Loucy (cell line): Measurements from ENCODE around the gene GRAMD4.

Experiments
- H2AFZ ChIP-seq: fragments of 200-600 bp; sonication (generic); 2 replicates; pipeline ENCODE4 v1.6.0; 2016; ENCODE audit warnings: antibody characterized with exemption, mild to moderate bottlenecking, low read length, moderate library complexity
- H3F3A ChIP-seq: fragments of 200-600 bp; 2 replicates; pipeline ENCODE4 v1.6.0; 2016; ENCODE audit warnings: antibody characterized with exemption, low read depth, mild to moderate bottlenecking
- H3K27me3 ChIP-seq: fragments of 200-600 bp; sonication (generic); 2 replicates; pipeline ENCODE4 v1.6.1; 2014; ENCODE audit warnings: low read length, mild to moderate bottlenecking; ENCODE audit not compliant: insufficient read depth, poor library complexity, severe bottlenecking
- H3K36me3 ChIP-seq: fragments of 200-600 bp; sonication (generic); 2 replicates; pipeline ENCODE4 v1.6.1; 2016; ENCODE audit warnings: low read length; ENCODE audit not compliant: insufficient read depth
- H3K4me1 ChIP-seq: fragments of 200-600 bp; sonication (generic); 2 replicates; pipeline ENCODE4 v1.5.1; 2014; ENCODE audit warnings: low read length, mild to moderate bottlenecking; ENCODE audit not compliant: insufficient read depth, poor library complexity, severe bottlenecking
- H3K4me2 ChIP-seq: fragments of 200-600 bp; sonication (generic); 2 replicates; pipeline ENCODE4 v1.6.0; 2014; ENCODE audit warnings: antibody characterized with exemption, low read length, low read depth, mild to moderate bottlenecking; ENCODE audit not compliant: poor library complexity, severe bottlenecking
- H3K4me3 ChIP-seq: fragments of 200-600 bp; sonication (generic); 2 replicates; pipeline ENCODE4 v1.5.1; 2014; ENCODE audit warnings: low read length, mild to moderate bottlenecking, mixed read lengths; ENCODE audit not compliant: poor library complexity, severe bottlenecking
- H3K79me2 ChIP-seq: fragments of 200-600 bp; sonication (generic); 2 replicates; pipeline ENCODE4 v1.6.1; 2014; ENCODE audit warnings: low read length; ENCODE audit not compliant: insufficient read depth
- H3K9ac ChIP-seq: fragments of 200-600 bp; sonication (generic); 2 replicates; pipeline ENCODE4 v1.6.0; 2014; ENCODE audit warnings: mild to moderate bottlenecking, low read depth, low read length, moderate library complexity; ENCODE audit not compliant: poor library complexity, severe bottlenecking
- H3K9me2 ChIP-seq: fragments of 200-600 bp; sonication (generic); replicated peaks from 2 replicates; pipeline ENCODE4 v1.6.1; 2016; ENCODE audit warnings: low read depth, low read length, mixed read lengths
- H3K9me3 ChIP-seq: fragments of 200-600 bp; sonication (generic); 2 replicates; pipeline ENCODE4 v1.6.1; 2014; ENCODE audit warnings: mild to moderate bottlenecking, antibody characterized with exemption, low read length, low read depth; ENCODE audit not compliant: insufficient read depth
- H4K20me1 ChIP-seq: fragments of 200-600 bp; sonication (generic); 2 replicates; pipeline ENCODE4 v1.6.0; 2014; ENCODE audit warnings: antibody characterized with exemption, low read length, mild to moderate bottlenecking; ENCODE audit not compliant: insufficient read depth, poor library complexity, severe bottlenecking
- CTCF ChIP-seq: fragments of 200-600 bp; sonication (generic); conservative IDR thresholded peaks from 2 replicates; pipeline ENCODE4 v1.5.1; 2014; ENCODE audit warnings: mild to moderate bottlenecking, antibody characterized with exemption, low read length
- EZH2phosphoT487 ChIP-seq: fragments of 200-600 bp; IDR thresholded peaks from 2 replicates; pipeline ENCODE4 v1.6.1; 2018; ENCODE audit warnings: antibody characterized with exemption, mild to moderate bottlenecking, moderate library complexity, borderline replicate concordance

The GRAMD4 gene

GRCh38 chr22:46573781-46574437 lies 46.3 kb upstream of the GRAMD4 start:
- H2AFZ ChIP-seq: no peak overlapping the region
- H3K4me2 ChIP-seq: no peak overlapping the region
- H3F3A ChIP-seq: no peaks in the 10 kb centered on the region
- H3K79me2 ChIP-seq: peaks cover 15% of the 10 kb centered on the region
- H4K20me1 ChIP-seq: peaks cover 7% of the 10 kb centered on the region
- no peaks in the 10 kb centered on the region for H3K9me3 ChIP-seq
- no peak overlapping the region for H3K4me3 ChIP-seq
- H3K9ac ChIP-seq: no peak overlapping the region
- TF ChIP-seq EZH2phosphoT487 (no peak), CTCF (no peak)
- no peaks in the 10 kb centered on the region for H3K9me2 ChIP-seq
- no peaks in the 10 kb centered on the region for H3K27me3 ChIP-seq
- H3K4me1 ChIP-seq: peaks cover 34% of the 10 kb centered on the region
- H3K36me3 ChIP-seq: no peaks in the 10 kb centered on the region

- peaks cover 7% of the 10 kb centered on the region for H4K20me1 ChIP-seq
- TF ChIP-seq EZH2phosphoT487 (no peak), CTCF (no peak)
- no peaks in the 10 kb centered on the region for H3K9me3 ChIP-seq
Measured at GRCh38 chr22:46574438-46574992, 45.7 kb upstream of the GRAMD4 start.

GRCh38 chr22:46574993-46575910 lies 44.9 kb upstream of the GRAMD4 start:
- no peak for TF ChIP-seq EZH2phosphoT487
- no peak for TF ChIP-seq CTCF
- Histone ChIP-seq H3K4me3 (peak overlapping the region; percentile 75), H3K36me3 (no peaks in the 10 kb centered on the region), H3K27me3 (no peaks in the 10 kb centered on the region), H3K9me3 (no peaks in the 10 kb centered on the region), H2AFZ (0 out of 2 replicates have a peak overlapping the region, but pooled peaks have one; percentile 86), H3K79me2 (peaks cover 28% of the 10 kb centered on the region), H3K9me2 (no peaks in the 10 kb centered on the region), H4K20me1 (peaks cover 7% of the 10 kb centered on the region), H3K4me1 (peaks cover 42% of the 10 kb centered on the region), H3K4me2 (peak overlapping the region; percentile 81), H3F3A (no peaks in the 10 kb centered on the region), H3K9ac (peak overlapping the region; percentile 75)

More at GRCh38 chr22:46574438-46574992, 45.7 kb upstream of the GRAMD4 start:
- Histone ChIP-seq H3K79me2 (peaks cover 20% of the 10 kb centered on the region), H3K27me3 (no peaks in the 10 kb centered on the region), H3K4me1 (peaks cover 40% of the 10 kb centered on the region), H3F3A (no peaks in the 10 kb centered on the region), H2AFZ (no peak overlapping the region), H3K4me3 (no peak overlapping the region), H3K36me3 (no peaks in the 10 kb centered on the region), H3K4me2 (no peak overlapping the region), H3K9ac (peak overlapping the region; percentile 0), H3K9me2 (no peaks in the 10 kb centered on the region)
